ENCODE measurements around the gene SLC4A1AP. TPM values are rescaled to one million over a fixed set of nuclear protein-coding genes. Genes with fewer than 3 reads are reported as not detected.

The SLC4A1AP gene
- total RNA-seq, 3 donors from 2014 or later: 32.7 to 37.5 (median 32.7) TPM

- Mint-ChIP-seq H3K9me3 (peaks cover 6% of the 10 kb centered on the region), H3K4me3 (no peak overlapping the region), H3K4me1 (ENCODE audit: low read depth) (no peaks in the 10 kb centered on the region), H3K27me3 (ENCODE audit: low read depth) (peaks cover 6% of the 10 kb centered on the region), H3K36me3 (ENCODE audit: insufficient read depth) (no peaks in the 10 kb centered on the region)
- ATAC-seq (no peak), DNase-seq (no peak)
Measured at GRCh38 chr2:27741673-27742072, 78.0 kb downstream of the SLC4A1AP start.

- Mint-ChIP-seq H3K4me1 (ENCODE audit: low read depth) (no peaks in the 10 kb centered on the region), H3K36me3 (ENCODE audit: insufficient read depth) (no peaks in the 10 kb centered on the region), H3K4me3 (no peak overlapping the region), H3K27me3 (ENCODE audit: low read depth) (peaks cover 8% of the 10 kb centered on the region), H3K9me3 (peaks cover 6% of the 10 kb centered on the region)
- DNase-seq (no peak), ATAC-seq (no peak)
Measured at GRCh38 chr2:27742571-27742970, 78.9 kb downstream of the SLC4A1AP start.

Other genes starting within 250 kb of the SLC4A1AP start
- gene NRBP1, start 235.3 kb upstream of the SLC4A1AP start, total RNA-seq: 100 to 1,000 TPM in 1 of 3 donors, 10 to 100 TPM in 2; 99.0 to 103 (median 99.4) TPM
- 1 to 10 TPM; 4.8 to 5.4 (median 5.2) TPM for gene KRTCAP3, start 221.5 kb upstream of the SLC4A1AP start, total RNA-seq
- 1 to 10 TPM; 5.2 to 7.5 (median 6.7) TPM for gene IFT172, start 174.1 kb upstream of the SLC4A1AP start, total RNA-seq
- gene FNDC4, start 168.7 kb upstream of the SLC4A1AP start, total RNA-seq: under 1 TPM in 1 of 3 donors, not detected in 2; 0.11 TPM
- gene GCKR, start 167.1 kb upstream of the SLC4A1AP start, total RNA-seq: not detected
- gene ZNF512, start 80.8 kb upstream of the SLC4A1AP start, total RNA-seq: 10 to 100 TPM; 13.6 to 16.6 (median 16.4) TPM
- under 1 TPM; 0.11 to 0.27 (median 0.25) TPM for gene CCDC121, start 34.9 kb upstream of the SLC4A1AP start, total RNA-seq
- 10 to 100 TPM; 66.5 to 76.6 (median 69.4) TPM for gene GPN1, start 34.8 kb upstream of the SLC4A1AP start, total RNA-seq
- 10 to 100 TPM; 23.6 to 31.4 (median 28.1) TPM for gene SUPT7L, start 275 bp upstream of the SLC4A1AP start, total RNA-seq
- 10 to 100 TPM; 67.9 to 84.5 (median 68.4) TPM for gene MRPL33, start 107.8 kb downstream of the SLC4A1AP start, total RNA-seq
- gene RBKS, start 226.5 kb downstream of the SLC4A1AP start, total RNA-seq: 1 to 10 TPM in 2 of 3 donors, under 1 TPM in 1; 0.79 to 1.6 (median 1.2) TPM
- gene BABAM2, start 226.8 kb downstream of the SLC4A1AP start, total RNA-seq: 10 to 100 TPM; 34.3 to 45.9 (median 35.6) TPM

Data from activated T-cell treated with anti-CD3 and anti-CD28 coated beads, Interleukin-2, amount 50 U/mL, for 4 hours (primary cell).